ENCODE data around the gene VPS41. TPM values are rescaled to one million over a fixed set of nuclear protein-coding genes. Genes with fewer than 3 reads are reported as not detected.

The VPS41 gene
- total RNA-seq, 2 experiments from 2014 or later = 23.2 to 46.1 TPM

DNA sequence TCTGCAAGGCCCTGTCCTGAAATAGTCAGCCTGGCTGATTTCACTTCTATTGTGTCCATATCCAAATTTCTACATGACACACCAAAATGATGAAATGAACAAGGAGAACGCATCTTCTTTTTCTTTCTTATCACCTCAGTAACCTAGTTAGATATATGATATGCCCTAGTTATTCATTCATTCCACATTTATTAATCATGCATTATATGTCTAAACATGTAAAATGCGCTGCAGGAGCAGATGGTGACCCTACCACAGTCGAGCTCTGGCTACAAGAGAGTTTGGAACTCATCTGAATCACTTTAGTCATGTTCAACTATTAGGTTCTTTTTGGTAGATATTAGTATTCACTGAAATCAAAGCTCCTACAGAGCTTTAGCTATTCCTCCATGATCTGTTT lies 31.8 kb upstream of the VPS41 start:
- H3K9me2 ChIP-seq (ENCODE audit: insufficient read depth, low read length) = no peaks in the 10 kb centered on the region
- POLR2A ChIA-PET = no interaction called here

DNA sequence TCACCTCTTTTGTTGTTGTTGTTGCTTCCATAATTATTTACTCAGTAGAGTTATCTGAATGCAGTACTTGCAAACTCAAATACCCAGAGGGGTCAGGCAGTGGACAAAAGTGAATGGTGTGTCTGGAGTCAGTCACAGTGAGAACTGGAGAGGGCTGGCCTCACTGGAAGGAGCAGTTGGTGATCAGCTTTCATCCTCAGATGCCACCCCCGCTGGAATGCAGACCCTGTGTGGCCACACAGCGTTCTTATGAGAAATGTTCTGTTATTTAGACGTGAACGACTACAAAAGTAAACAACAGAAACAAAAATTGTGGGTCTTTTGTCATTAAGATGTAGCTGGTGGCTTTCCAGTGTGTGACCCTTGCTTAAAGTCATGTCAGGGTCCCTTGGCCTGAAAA lies 29.6 kb upstream of the VPS41 start:
- TF ChIP-seq, protein P1, sequence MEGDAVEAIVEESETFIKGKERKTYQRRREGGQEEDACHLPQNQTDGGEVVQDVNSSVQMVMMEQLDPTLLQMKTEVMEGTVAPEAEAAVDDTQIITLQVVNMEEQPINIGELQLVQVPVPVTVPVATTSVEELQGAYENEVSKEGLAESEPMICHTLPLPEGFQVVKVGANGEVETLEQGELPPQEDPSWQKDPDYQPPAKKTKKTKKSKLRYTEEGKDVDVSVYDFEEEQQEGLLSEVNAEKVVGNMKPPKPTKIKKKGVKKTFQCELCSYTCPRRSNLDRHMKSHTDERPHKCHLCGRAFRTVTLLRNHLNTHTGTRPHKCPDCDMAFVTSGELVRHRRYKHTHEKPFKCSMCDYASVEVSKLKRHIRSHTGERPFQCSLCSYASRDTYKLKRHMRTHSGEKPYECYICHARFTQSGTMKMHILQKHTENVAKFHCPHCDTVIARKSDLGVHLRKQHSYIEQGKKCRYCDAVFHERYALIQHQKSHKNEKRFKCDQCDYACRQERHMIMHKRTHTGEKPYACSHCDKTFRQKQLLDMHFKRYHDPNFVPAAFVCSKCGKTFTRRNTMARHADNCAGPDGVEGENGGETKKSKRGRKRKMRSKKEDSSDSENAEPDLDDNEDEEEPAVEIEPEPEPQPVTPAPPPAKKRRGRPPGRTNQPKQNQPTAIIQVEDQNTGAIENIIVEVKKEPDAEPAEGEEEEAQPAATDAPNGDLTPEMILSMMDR (conservative IDR thresholded peaks at IDR 0.05; ENCODE audit: low read length) = no peak
- no peak for TF ChIP-seq EZH2phosphoT487 (IDR thresholded peaks at IDR 0.05; ENCODE audit: borderline replicate concordance, low read depth, low read length)
- Histone ChIP-seq H3K36me3 (ENCODE audit: insufficient read depth, low read length) (no peaks in the 10 kb centered on the region), H3K4me2 (ENCODE audit: low read length) (no peak overlapping the region), H3K4me1 (ENCODE audit: insufficient read depth, low read length, poor library complexity, severe bottlenecking) (no peaks in the 10 kb centered on the region), H3K79me2 (ENCODE audit: insufficient read depth, low read depth, low read length) (no peaks in the 10 kb centered on the region), H2AFZ (ENCODE audit: low read length) (no peak overlapping the region), H3K9me3 (ENCODE audit: low read length) (no peaks in the 10 kb centered on the region), H4K20me1 (ENCODE audit: insufficient read depth, low read length) (no peaks in the 10 kb centered on the region), H3K4me3 (ENCODE audit: low read depth, low read length, poor library complexity, severe bottlenecking) (no peak overlapping the region), H3K9me2 (ENCODE audit: insufficient read depth, low read length) (no peaks in the 10 kb centered on the region), H3K27ac (ENCODE audit: low read depth, low read length, poor library complexity, severe bottlenecking) (no peak overlapping the region)
- intact Hi-C loops (cut with micrococcal nuclease; ENCODE audit: unreplicated experiment) = no loop called here
- no peak for DNase-seq (ENCODE audit: low spot score)
- POLR2A ChIA-PET = interaction anchor here (0.6 to 1.0 kb wide), 2 partner anchors 302 to 350 kb away, joined by 3 read pairs; no protein-coding TSS in a partner anchor
- CTCF ChIA-PET (ENCODE audit: unreplicated experiment) = no interaction called here
- BruUV-seq (replicated peaks) = no TSS peak

More for the DNA sequence above, 31.8 kb upstream of the VPS41 start:
- CTCF ChIA-PET (ENCODE audit: unreplicated experiment) = no interaction called here
- no peak overlapping the region for H3K4me3 ChIP-seq (ENCODE audit: low read depth, low read length, poor library complexity, severe bottlenecking)
- H3K4me2 ChIP-seq (ENCODE audit: low read length) = no peak overlapping the region
- intact Hi-C loops (cut with micrococcal nuclease; ENCODE audit: unreplicated experiment) = no loop called here
- no peaks in the 10 kb centered on the region for H3K36me3 ChIP-seq (ENCODE audit: insufficient read depth, low read length)
- H3K9me3 ChIP-seq (ENCODE audit: low read length) = no peaks in the 10 kb centered on the region
- H2AFZ ChIP-seq (ENCODE audit: low read length) = no peak overlapping the region
- H3K4me1 ChIP-seq (ENCODE audit: insufficient read depth, low read length, poor library complexity, severe bottlenecking) = no peaks in the 10 kb centered on the region
- H4K20me1 ChIP-seq (ENCODE audit: insufficient read depth, low read length) = no peaks in the 10 kb centered on the region
- H3K27ac ChIP-seq (ENCODE audit: low read depth, low read length, poor library complexity, severe bottlenecking) = no peak overlapping the region
- H3K79me2 ChIP-seq (ENCODE audit: insufficient read depth, low read depth, low read length) = no peaks in the 10 kb centered on the region
- TF ChIP-seq, protein P1 (conservative IDR thresholded peaks at IDR 0.05; ENCODE audit: low read length) = no peak
- TF ChIP-seq EZH2phosphoT487 (IDR thresholded peaks at IDR 0.05; ENCODE audit: borderline replicate concordance, low read depth, low read length) = no peak
- no TSS peak for BruUV-seq (replicated peaks)
- no peak for DNase-seq (ENCODE audit: low spot score)

DNA sequence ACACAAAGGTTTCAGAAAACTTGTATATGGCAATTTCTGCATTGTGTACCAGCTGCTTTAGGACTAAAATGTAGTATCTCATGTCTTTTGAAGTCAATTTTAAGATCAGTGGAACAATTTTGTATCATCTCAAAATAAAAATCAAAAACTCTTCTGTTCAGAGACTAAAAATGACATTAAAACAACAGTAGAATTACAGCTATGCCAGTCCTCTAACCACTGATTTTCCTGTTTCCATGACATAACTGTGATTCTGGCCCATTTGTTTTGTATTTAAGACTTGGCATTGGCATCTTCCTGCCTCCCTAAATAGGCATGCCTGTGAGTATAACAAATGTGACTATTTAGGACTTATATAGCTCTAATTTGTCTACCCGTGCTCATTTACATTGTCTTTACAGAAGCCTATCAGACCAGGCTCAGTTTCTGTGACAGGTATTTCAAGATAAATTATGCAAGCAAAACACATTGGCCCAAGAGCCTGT lies 29.1 kb upstream of the VPS41 start:
- POLR2A ChIA-PET = interaction anchor here (1.0 kb wide), 1 partner anchor 350 kb away, joined by 3 read pairs; no protein-coding TSS in a partner anchor
- H2AFZ ChIP-seq (ENCODE audit: low read length) = no peak overlapping the region
- CTCF ChIA-PET (ENCODE audit: unreplicated experiment) = no interaction called here
- no peak overlapping the region for H3K4me2 ChIP-seq (ENCODE audit: low read length)
- no peaks in the 10 kb centered on the region for H3K36me3 ChIP-seq (ENCODE audit: insufficient read depth, low read length)
- no peaks in the 10 kb centered on the region for H3K79me2 ChIP-seq (ENCODE audit: insufficient read depth, low read depth, low read length)
- intact Hi-C loops (cut with micrococcal nuclease; ENCODE audit: unreplicated experiment) = no loop called here
- H3K4me3 ChIP-seq (ENCODE audit: low read depth, low read length, poor library complexity, severe bottlenecking) = no peak overlapping the region
- no peaks in the 10 kb centered on the region for H4K20me1 ChIP-seq (ENCODE audit: insufficient read depth, low read length)
- no TSS peak for BruUV-seq (replicated peaks)
- no peaks in the 10 kb centered on the region for H3K9me2 ChIP-seq (ENCODE audit: insufficient read depth, low read length)
- TF ChIP-seq, protein P1 (conservative IDR thresholded peaks at IDR 0.05; ENCODE audit: low read length) = no peak
- no peak for TF ChIP-seq EZH2phosphoT487 (IDR thresholded peaks at IDR 0.05; ENCODE audit: borderline replicate concordance, low read depth, low read length)
- DNase-seq (ENCODE audit: low spot score) = no peak
- no peak overlapping the region for H3K27ac ChIP-seq (ENCODE audit: low read depth, low read length, poor library complexity, severe bottlenecking)
- no peaks in the 10 kb centered on the region for H3K9me3 ChIP-seq (ENCODE audit: low read length)
- H3K4me1 ChIP-seq (ENCODE audit: insufficient read depth, low read length, poor library complexity, severe bottlenecking) = no peaks in the 10 kb centered on the region

All from OCI-LY7 (cell line).